Activated CD8-positive, alpha-beta memory T cell treated with anti-CD3 and anti-CD28 coated beads, Interleukin-2, amount 50 U/mL, for 4 hours (primary cell): ENCODE measurements around the gene DERA.
"Not testable (repeated sequence)": the region's sequence is repeated elsewhere in the genome, so short reads cannot be mapped to it uniquely, and the experiment has no call there.

Experiments used
- DNase-seq: peaks from one replicate; pipeline ENCODE4 v3.0.0-alpha.2; 2020

Gene DERA

GRCh38 chr12:15910864-15911721, at the start of gene DERA:
Gene DERA, plus strand, starts transcription at chr12:15911332. Its CDS starts 52 bp downstream, at chr12:15911384.
- peak; percentile 59 for DNase-seq

DNA sequence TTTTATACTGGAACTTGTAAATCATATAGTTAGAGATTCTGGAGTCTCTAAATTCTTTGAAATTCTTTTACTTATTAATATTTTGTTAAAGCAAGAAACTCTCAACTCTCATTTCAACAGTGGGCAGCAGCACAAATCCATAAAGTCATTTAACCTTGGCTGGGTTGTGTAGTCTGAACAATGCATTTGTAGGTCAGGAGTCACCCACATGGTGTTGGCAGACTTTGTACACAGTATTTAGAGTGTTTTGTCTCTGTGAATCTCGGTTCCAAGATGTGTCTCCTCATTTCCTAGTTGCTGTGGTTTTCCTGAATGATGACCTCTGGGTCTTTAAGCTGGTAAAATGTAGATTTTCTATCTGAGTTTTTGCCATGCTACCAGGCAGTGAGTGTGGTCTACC, 49.7 kb upstream of the DERA start:
- DNase-seq, result no peak

DNA sequence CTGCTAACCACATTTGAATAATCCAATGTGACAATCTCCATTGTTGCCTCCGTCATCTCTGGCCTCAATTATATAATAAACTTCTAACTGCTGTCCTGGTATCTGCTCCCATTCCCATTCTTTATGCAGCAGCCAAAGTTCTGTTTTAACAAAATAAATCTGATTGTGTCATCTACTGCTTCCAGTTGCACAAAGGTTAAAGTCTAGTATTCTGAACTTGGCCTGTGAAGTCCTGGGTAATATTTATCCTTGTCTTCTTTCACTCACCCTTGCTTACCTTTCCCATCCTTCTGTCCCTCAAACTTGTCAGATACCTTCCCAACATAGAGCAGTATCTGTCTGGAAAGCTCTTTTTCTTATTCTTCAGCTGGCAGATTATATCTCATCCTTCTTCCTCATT, 48.3 kb upstream of the DERA start:
- no peak for DNase-seq

GRCh38 chr12:15863372-15863771, 47.8 kb upstream of the DERA start:
- no peak for DNase-seq

DNA sequence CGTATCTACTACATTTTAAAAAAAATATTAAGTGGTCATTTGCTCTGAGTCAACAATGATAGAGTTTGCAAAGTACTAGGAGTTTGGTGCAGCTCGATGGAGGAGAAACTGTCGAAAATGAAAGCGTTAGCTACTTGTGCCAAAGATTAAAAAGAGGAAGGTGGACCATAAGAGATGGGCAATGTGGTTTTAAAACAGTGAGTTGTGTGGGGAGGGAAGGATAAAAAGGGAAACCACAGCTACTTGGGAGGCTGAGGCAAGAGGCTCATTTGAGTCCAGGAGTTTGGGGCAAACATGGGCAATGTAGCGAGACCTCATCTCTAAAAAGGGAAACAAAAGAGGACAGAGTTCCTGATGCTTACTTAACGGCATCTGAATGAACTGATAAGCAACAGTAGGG, 47.1 kb upstream of the DERA start:
- no peak for DNase-seq

GRCh38 chr12:15868186-15868585, 42.9 kb upstream of the DERA start:
- no peak for DNase-seq

DNA sequence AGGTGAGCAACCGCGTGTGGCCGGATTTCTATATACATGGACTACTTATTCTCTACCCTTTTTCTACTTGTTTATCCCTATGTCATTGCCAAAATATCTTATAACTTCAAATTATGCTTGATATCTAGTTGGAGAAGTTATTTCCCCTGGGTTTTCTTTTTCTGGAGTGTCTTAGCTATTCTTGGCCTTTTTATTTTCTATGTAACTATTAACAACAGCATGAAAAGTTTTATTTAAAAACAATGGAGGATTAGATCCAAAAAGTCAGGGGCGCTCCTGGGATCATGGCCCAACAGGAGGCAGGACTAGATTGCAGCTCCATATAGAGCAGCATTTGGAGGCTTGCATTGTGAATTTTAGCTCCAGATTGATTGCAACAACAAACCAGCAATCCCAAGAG, 37.6 kb upstream of the DERA start:
- DNase-seq, result no peak

GRCh38 chr12:15874556-15875145, 36.5 kb upstream of the DERA start:
- DNase-seq, result not testable (repeated sequence)

DNA sequence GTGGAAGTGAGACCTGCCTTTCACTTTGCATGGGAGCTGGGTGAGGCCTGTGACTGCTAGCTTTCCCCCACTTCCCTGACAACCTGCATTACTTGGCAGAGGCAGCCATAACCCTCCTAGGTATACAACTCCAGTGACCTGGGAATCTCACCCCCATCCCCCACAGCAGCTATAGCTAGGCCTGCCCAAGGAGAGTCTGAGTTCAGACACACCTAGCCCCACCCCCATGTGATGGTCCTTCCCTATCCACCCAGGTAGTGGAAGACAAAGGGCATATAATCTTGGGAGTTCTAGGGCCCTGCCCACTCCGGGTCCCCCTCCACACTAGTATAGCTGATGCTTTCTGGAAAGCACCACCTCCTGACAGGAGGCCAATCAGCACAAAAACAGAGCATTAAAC, 35.3 kb upstream of the DERA start:
- no peak for DNase-seq

DNA sequence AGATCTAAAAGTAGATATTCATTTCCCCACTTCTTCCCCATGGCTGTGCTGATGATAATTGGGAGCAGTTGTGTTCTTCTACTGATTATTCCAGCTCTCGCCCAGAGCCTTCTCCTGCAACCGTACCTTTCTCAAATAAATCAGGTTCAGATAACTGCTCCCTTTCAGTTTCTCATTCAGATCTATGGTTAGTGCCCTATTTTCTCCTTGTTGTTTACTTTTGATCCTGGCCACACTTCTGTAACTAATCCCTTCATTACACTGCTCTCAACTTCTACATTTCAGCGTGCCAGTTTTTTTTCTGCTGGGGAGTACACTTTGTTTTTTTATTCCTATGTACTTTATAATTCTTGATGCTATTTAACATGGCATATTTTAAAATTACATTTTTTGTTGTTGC, 31.7 kb upstream of the DERA start:
- no peak for DNase-seq

DNA sequence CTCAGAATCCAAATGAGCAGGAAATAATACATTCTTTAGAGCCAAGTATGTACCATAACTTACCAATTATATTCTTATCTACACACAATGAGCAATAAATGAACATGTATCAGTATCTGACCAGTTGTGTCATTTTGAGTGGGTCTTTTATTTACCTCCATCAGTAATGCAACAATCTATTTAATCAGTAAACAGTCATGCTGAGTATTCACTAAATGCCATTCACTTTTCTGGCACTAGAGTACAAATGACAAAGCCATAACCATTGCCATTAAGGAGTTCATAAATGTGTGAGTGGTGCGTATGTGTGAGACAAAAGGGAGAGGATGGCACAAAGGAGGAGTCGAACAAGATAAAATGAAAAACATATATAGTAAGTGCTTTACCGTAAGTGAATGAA, 30.4 kb upstream of the DERA start:
- no peak for DNase-seq

DNA sequence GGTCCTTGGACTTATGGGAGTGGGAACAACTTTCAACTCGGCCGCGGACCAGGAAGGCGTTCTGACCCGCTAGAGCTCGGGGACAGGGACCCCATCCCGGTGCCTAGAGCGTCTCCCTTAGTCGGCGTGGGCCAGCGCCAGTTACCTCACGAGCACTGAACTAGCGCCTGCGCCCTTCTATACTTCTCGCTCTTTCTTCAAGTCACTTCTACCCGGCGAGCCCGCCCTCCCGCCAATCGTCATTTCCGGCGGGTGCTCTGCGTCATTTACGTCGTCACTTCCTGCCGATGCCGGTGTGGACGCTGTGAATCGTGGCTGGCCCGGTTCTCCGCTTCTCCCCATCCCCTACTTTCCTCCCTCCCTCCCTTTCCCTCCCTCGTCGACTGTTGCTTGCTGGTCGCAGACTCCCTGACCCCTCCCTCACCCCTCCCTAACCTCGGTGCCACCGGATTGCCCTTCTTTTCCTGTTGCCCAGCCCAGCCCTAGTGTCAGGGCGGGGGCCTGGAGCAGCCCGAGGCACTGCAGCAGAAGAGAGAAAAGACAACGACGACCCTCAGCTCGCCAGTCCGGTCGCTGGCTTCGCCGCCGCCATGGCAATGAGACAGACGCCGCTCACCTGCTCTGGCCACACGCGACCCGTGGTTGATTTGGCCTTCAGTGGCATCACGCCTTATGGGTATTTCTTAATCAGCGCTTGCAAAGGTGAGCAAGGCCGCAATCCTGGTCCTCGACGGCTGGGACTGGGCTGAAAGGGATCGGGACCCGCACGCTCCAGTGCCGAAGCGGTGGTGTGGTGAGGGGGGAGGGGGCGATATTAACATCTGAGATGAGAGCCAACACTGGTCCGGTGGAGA, 28.8 kb upstream of the DERA start, which contains the start of gene STRAP:
Gene STRAP (plus strand): TSS at position 270 of the 854 bp plus-strand sequence. CDS start 321 bp downstream, at position 591.
- DNase-seq, result peak; percentile 97

DNA sequence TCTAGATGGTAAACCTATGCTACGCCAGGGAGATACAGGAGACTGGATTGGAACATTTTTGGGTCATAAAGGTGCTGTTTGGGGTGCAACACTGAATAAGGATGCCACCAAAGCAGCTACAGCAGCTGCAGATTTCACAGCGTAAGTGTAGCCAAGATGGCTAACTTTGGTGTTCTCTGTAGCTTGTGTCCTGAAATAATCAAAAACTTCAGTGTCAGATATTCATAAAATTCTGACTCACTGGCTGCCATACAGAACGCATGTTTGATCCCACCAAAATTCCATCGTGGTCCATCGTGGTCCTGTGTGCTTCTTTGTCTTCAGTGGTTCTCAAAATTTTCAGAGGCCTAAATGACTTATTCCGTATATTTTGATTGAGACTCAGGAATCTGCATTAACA, 27.6 kb upstream of the DERA start:
- DNase-seq, result no peak

GRCh38 chr12:15886372-15887042, 24.6 kb upstream of the DERA start:
- no peak for DNase-seq

DNA sequence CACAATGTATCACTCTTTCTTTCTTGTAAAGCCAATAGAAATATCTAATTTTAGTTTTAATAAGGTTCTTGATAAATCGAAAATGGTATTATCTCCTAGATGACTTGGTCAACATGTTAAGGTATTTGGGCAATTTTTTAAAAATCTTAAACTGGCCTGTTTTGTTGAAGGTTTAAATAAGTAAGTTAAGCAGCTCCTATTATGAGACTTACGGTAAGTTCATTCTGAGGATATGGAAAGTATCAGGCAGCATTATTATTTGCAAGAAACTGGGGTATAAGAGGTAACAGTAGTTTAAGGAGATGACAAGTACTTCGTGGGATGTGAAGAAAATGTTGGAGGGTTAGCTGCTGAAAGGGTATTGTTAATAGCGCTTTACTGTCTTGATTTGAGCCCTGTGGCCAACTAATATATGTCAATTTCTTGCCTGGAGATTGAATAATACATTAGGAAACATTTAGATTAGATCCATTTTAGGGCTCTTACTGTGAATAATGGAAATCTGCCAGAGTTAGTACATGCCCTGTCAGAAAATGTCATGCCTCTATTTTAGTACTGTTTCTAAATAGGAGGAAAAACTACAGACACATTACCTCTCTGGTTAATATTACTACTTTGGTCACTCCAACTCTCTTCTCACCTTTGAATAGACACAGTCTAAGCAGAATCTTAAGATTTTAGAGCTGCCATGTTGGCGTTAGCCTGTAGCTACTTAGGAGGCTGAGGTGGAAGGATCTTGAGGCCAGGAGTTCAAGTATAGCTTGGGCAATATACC, 23.9 kb upstream of the DERA start:
- no peak for DNase-seq

DNA sequence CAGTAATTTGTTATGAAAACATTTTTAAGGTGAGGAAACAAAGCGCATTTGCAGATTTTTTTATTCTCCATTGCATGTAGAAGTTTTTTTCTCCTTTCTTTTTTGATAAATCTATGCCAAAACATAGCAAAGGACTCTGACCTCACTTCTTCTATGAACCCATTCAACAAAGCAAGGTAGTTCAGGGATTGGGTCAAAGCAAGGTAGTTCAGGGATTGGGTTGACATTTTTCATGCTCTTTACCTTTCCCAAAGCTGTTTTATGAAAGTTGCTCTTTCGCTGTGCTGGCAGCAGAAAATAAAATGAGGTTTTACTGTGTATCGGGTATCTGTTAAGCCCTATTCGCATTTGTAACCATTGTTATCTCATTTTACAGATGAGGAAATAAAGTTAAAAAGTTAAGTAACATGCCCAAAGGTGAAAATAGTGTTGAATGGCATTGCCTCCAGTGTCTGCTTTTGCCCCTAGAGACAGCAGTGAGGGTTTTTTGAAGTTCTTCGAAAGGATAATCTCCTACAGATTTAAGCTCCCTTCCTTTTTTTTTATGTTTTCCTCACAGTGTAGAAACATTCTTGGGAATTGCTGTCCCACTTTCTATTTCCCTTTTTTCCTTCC, 18.4 kb upstream of the DERA start:
- no peak for DNase-seq

- DNase-seq, result no peak
Observed at GRCh38 chr12:15893260-15893659, 17.9 kb upstream of the DERA start.

DNA sequence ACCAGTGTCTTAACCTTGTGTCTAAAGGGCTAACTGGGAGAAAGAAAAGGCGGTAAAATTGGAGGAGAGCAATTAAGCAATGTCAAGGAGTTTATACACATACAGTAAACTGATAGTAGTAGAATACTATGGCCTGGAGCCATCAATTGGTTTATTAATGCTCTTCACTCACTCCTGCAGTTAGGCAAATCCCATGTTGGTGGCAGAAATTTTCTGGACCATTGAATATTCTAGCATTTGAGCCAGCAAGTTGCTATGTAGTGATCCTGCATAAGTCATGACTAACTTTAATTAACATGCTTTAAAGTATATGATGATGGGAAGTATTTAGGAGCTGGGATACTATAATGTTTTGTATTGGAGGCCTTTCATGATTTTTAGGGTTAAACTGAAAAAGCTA, 14.3 kb upstream of the DERA start:
- DNase-seq, result no peak

DNA sequence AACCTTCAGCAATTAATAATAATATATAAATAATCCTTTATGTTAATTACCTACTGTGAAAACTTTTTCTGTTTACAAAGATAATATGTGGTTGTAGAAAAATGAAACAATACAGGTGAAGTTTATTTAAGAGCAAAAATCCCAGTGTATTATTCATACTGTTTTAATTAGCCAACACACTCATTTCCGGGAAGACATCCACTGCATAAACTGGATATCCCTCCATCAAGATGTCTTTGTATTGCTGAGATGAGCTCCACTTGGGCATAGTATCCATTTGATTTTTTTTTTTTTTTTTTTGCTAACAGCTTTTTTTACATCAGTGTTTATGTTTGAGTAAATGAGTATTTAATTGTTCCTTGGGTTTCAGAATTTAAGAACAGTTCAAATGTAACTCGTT, 13.7 kb upstream of the DERA start:
- no peak for DNase-seq

DNA sequence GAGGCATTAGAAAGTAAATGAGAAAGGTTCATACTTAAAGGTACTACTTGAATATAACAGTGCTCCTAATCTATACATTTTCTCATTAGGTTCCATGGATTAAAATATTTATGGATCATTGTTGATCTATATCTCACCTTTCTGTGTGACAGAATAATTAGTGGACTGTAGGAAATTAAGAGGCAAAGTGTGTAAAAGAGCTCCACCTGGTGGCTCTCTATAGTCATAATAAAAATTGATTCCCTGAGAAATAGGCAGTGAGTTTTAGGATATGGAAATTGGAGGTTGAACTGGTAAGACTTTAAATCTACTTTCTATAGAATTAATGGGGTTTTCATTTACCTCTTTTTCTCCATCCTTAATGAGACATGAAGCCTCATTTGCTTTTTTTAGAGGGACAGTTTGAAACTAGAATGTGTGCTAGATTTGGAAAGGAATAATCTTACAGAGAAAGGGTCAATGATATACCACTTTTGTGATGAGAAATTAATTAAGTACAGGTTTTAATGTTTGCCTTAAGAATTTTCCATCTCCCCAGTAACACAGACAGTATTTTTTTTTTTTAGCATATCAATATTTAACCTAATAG, 11.8 kb upstream of the DERA start:
- no peak for DNase-seq

GRCh38 chr12:15904378-15904920, 6.7 kb upstream of the DERA start:
- DNase-seq, result no peak
